Fibroblast of pulmonary artery (primary cell): ENCODE results near the gene HSF4.

ENCODE experiments used
- DNase-seq: peaks from one replicate; pipeline ENCODE4 v3.0.0-alpha.2; 2010; ENCODE audit warnings: low read depth
- H3K4me3 ChIP-seq: replicated peaks from 2 replicates; pipeline ENCODE4 v1.5.1; 2011; ENCODE audit warnings: low read depth, mild to moderate bottlenecking, control low read depth, low read length, moderate library complexity
- CTCF ChIP-seq: IDR thresholded peaks from 2 replicates; pipeline ENCODE4 v1.5.1; 2011; ENCODE audit warnings: mild to moderate bottlenecking, control low read depth, low read length, inconsistent platforms; ENCODE audit errors: missing control alignments

Gene HSF4

GRCh38 chr16:67191411-67191994 is 27.0 kb downstream of the HSF4 start:
- H3K4me3 ChIP-seq, result peak overlapping the region; percentile 97
- no peak for TF ChIP-seq CTCF
- no peak for DNase-seq

DNA sequence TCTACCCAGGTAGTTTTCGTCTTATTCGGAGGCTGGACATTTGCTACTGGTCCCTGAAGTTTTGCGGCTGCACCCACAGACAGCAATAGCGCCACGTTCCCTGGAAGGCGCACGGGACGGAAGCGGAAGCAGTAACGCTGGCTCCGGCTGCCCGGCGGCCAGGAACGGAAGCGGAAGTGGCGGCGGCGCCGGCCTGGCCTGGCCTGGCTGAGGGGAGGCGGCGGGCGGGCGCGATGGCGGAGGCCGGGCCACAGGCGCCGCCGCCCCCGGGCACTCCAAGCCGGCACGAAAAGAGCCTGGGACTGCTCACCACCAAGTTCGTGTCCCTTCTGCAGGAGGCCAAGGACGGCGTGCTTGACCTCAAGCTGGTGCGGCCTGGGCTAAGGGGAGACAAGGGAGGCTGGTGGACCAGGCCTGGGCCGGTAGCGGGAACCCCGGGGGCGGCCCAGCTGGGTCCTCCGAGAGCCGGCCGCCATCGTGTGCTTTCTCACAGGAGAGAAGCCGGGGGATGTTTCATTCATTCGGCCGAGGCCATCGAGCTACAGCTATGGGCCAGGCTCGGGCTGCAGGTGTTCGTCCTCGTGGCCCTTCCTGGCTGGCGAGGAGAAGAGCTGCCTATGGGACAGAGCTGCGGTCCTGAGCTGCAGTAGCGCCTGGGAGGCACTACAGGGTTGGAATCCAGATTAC is 27.6 kb downstream of the HSF4 start, which contains the start of gene E2F4:
Gene E2F4, plus strand, starts transcription at position 161 of the 687 bp plus-strand sequence. Its CDS starts 73 bp downstream, at position 234.
- no peak for TF ChIP-seq CTCF
- peak; percentile 93 for DNase-seq
- H3K4me3 ChIP-seq, result peak within 1 kb of the TSS; percentile 97

- DNase-seq, result no peak
- no peak for TF ChIP-seq CTCF
Observed at GRCh38 chr16:67192781-67193361, 28.3 kb downstream of the HSF4 start.

GRCh38 chr16:67193536-67193935 is 29.0 kb downstream of the HSF4 start:
- no peak for DNase-seq
- H3K4me3 ChIP-seq, result peak overlapping the region; percentile 97
- TF ChIP-seq CTCF, result no peak

More at GRCh38 chr16:67192781-67193361, 28.3 kb downstream of the HSF4 start:
- peak overlapping the region; percentile 97 for H3K4me3 ChIP-seq

DNA sequence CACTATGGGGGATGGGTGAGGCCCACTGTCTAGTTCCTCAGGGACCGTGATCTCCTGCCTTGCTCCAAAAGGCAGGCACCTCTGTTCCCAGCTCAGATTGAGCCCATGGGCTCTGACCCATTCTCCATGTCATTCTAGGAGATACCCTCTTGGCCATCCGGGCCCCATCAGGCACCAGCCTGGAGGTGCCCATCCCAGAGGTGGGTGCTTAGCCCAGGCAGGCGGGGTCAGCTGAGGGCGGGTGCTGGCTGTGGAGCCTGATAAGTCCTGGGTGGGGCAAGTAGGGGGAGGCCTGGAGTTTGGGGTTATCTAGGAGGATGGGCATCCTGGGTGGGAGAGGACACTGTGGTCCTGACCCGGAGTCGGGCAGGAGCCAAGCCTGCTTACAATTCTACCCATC is 29.7 kb downstream of the HSF4 start:
- no peak for TF ChIP-seq CTCF
- DNase-seq, result no peak
- H3K4me3 ChIP-seq, result no peak overlapping the region

DNA sequence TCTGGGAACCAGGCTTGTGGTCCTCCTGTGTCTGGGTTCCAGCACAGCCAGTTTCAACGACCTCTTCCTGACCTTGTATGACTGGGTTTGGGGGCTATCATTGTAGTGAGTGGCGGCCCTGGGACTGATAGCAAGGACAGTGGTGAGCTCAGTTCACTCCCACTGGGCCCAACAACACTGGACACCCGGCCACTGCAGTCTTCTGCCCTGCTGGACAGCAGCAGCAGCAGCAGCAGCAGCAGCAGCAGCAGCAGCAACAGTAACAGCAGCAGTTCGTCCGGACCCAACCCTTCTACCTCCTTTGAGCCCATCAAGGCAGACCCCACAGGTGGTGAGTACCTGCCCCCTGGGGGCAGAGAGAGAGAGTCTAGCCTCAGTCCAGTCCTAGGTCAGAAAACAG is 31.1 kb downstream of the HSF4 start:
- DNase-seq, result no peak
- no peak for TF ChIP-seq CTCF
- no peak overlapping the region for H3K4me3 ChIP-seq

- TF ChIP-seq CTCF, result no peak
- no peak overlapping the region for H3K4me3 ChIP-seq
- no peak for DNase-seq
Observed at GRCh38 chr16:67196881-67197280, 32.3 kb downstream of the HSF4 start.
